Esophagus muscularis mucosa (tissue), 4 donors: ENCODE data around the gene SNX11. TPM values are rescaled to one million over a fixed set of nuclear protein-coding genes. Genes with fewer than 3 reads are reported as not detected.

ENCODE experiments used
- DNase-seq: peaks from one replicate; pipeline ENCODE4 v3.0.0-alpha.2; 2017; ENCODE audit errors: extremely low spot score
- H3K27ac ChIP-seq, 4 donors: fragments of 200-600 bp; sonication (generic); replicated peaks in 1 of 4; 1 replicate in 3 of 4; 2 replicates in 1 of 4; pipeline ENCODE4 v1.5.1; 2016 to 2019; ENCODE audit warnings: mild to moderate bottlenecking in 1 of 4
- H3K27me3 ChIP-seq, 4 donors: fragments of 200-600 bp; sonication (generic); one replicate each; pipeline versions ENCODE4 v1.5.1 to v1.6.0; 2016 to 2019
- H3K36me3 ChIP-seq, 4 donors: fragments of 200-600 bp; sonication (generic); one replicate each; pipeline ENCODE4 v1.5.1; 2016 to 2019
- H3K4me1 ChIP-seq, 4 donors: fragments of 200-600 bp; sonication (generic); one replicate each; pipeline ENCODE4 v1.5.1; 2016 to 2019
- H3K4me3 ChIP-seq, 4 donors: fragments of 200-600 bp; sonication (generic); 1 replicate in 2 of 4; 2 replicates in 2 of 4; pipeline ENCODE4 v1.5.1; 2016 to 2019; ENCODE audit warnings: mild to moderate bottlenecking in 4 of 4, moderate library complexity in 1 of 4
- H3K9me3 ChIP-seq, 4 donors: fragments of 200-600 bp; sonication (generic); 1 replicate in 3 of 4; 2 replicates in 1 of 4; pipeline ENCODE4 v1.5.1; 2016 to 2019
- EP300 ChIP-seq: sonication (generic); formaldehyde crosslinking; IDR thresholded peaks from one replicate; pipeline ENCODE4 v1.6.1; 2017; ENCODE audit warnings: antibody characterized with exemption
- POLR2A ChIP-seq: fragments of 450-650 bp; IDR thresholded peaks from one replicate; pipeline ENCODE4 v1.6.1; 2017; ENCODE audit warnings: antibody characterized with exemption, moderate library complexity, mild to moderate bottlenecking, low read depth
- POLR2AphosphoS5 ChIP-seq, 2 donors: sonication (generic); formaldehyde crosslinking; IDR thresholded peaks; one replicate each; pipeline ENCODE4 v1.6.1; 2017; ENCODE audit warnings: antibody characterized with exemption in 2 of 2
- WGBS: methylation state at CpG from one replicate; pipeline ENCODE4 v1.1.5; 2018; 5-methylcytosine and 5-hydroxymethylcytosine counted together
- intact Hi-C: fragments of 100-400 bp; cut with DNase I; formaldehyde crosslinking; loops from one replicate; pipeline ENCODE4 v1.15.1; 2023
- total RNA-seq, 4 donors: library from RNA; depleted of rRNA; stranded (reverse); fragments of >200 nt; gene quantifications; one replicate each; pipeline versions ENCODE4 v1.1.0 to v1.2.1, GENCODE V29; 2016
- TF ChIP-seq, protein P1 (sequence below), 3 experiments: fragments of 200-600 bp in 2 of 3; fragments of 450-650 bp in 1 of 3; sonication (generic) in 2 of 3; IDR thresholded peaks; one replicate each; pipeline ENCODE4 v1.5.1; 2017 to 2019; ENCODE audit warnings: antibody characterized with exemption in 3 of 3, mild to moderate bottlenecking in 2 of 3, moderate library complexity in 1 of 3

SNX11 gene
- total RNA-seq, 4 donors from 2014 or later, result 16.1 to 22.0 (median 20.3) TPM

DNA sequence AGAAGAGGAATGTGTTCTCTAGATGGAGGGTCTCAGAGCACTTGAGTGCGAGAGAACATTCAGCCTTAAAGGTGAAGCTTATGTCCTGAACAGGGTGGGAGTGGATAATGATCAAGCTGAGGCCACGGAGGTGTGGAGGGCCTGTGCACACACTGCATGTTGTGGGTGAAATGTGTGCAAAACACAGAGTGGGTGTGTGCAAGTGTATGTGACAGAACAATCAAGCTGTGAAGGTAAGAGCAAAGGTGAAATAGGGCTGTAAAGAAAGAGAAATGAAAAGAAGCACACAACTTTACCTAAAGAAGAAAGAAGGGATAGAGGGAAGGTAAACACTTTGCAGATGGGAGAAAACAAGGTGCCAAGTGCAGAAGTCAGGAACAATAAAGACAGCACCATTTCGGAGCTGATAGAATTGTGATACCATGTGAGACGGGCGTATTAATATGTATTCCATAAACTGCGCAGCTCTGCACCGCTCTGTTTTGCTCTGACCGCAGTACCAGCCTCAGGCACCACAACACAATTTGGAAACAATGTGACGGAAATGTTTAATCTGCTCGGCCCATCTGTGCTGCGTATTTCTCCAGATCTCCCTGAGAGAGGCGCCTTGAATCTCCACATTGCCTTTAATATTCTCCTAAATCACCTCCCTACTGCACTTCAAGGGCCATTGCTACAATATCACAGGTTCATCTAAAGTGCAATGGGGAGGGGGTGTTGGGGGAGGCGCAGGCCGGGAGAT is 40.6 kb downstream of the SNX11 start:
- intact Hi-C loops, result no loop called here
- WGBS, result 59% methylated on average over 14 of the region's 14 CpGs
- Histone ChIP-seq H3K9me3 (no peaks in the 10 kb centered on the region), H3K27me3 (peaks cover 0 to 90% (median 15%) of the 10 kb centered on the region in 4 donors), H3K4me3 (no peak overlapping the region), H3K4me1 (no peaks in the 10 kb centered on the region), H3K36me3 (no peaks in the 10 kb centered on the region), H3K27ac (no peak overlapping the region)
- DNase-seq, result no peak
- TF ChIP-seq EP300, result no peak
- TF ChIP-seq, protein P1, sequence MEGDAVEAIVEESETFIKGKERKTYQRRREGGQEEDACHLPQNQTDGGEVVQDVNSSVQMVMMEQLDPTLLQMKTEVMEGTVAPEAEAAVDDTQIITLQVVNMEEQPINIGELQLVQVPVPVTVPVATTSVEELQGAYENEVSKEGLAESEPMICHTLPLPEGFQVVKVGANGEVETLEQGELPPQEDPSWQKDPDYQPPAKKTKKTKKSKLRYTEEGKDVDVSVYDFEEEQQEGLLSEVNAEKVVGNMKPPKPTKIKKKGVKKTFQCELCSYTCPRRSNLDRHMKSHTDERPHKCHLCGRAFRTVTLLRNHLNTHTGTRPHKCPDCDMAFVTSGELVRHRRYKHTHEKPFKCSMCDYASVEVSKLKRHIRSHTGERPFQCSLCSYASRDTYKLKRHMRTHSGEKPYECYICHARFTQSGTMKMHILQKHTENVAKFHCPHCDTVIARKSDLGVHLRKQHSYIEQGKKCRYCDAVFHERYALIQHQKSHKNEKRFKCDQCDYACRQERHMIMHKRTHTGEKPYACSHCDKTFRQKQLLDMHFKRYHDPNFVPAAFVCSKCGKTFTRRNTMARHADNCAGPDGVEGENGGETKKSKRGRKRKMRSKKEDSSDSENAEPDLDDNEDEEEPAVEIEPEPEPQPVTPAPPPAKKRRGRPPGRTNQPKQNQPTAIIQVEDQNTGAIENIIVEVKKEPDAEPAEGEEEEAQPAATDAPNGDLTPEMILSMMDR (IDR thresholded peaks at IDR 0.05), result no peak
- no peak for TF ChIP-seq POLR2AphosphoS5 (IDR thresholded peaks at IDR 0.05)
- no peak for TF ChIP-seq POLR2A

DNA sequence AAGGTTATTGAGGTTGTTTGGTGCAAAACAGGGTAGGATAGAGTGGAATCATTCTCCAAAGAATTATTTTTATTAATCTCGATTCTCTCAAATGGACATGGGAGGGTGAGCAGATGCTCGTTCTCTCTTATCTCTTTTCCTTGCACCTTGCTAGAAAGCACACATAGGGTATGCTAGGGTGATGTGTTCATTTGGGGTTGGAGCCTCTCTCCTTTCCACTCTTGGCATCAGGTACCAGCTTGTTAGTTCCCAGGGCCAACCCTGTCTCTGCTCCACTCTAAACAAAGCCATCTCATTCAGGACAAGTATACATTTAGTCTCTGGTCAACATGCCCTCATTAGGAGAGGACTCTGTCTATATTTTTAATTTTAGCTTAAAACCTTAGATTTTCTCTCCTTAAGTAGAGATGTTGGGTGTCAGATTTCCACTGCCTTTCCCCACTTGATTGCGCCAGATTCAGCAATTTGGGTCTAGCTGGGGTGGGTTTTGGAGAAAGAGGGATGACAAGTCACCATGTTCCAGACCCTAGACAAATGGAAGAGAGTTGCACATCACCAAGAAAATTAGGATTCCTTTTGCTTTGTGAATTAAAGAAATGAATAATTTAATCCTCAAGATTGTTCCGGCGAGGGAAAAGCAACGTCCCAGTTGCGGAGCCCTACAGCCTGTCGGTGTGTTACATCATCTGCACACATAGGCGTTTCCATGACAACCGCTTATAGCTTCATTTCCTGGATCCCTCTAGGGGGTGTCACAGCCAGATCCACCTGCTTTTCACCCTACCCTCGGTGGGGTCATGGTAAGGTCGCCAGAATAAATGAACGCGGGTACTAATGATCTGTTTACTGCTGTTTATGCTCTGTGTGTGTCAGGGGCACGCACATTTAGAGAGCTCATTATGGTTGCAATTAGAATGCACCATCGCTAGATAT is 41.6 kb downstream of the SNX11 start:
- Histone ChIP-seq H3K27ac (no peak overlapping the region), H3K36me3 (no peaks in the 10 kb centered on the region), H3K9me3 (no peaks in the 10 kb centered on the region), H3K27me3 (peaks cover 0 to 90% (median 14%) of the 10 kb centered on the region in 4 donors), H3K4me3 (no peak overlapping the region), H3K4me1 (no peaks in the 10 kb centered on the region)
- intact Hi-C loops, result no loop called here
- no peak for DNase-seq
- TF ChIP-seq POLR2A (no peak), POLR2AphosphoS5 (IDR thresholded peaks at IDR 0.05) (no peak), EP300 (no peak)
- TF ChIP-seq, protein P1 (IDR thresholded peaks at IDR 0.05), result no peak
- 45% methylated on average over 16 of the region's 16 CpGs for WGBS

DNA sequence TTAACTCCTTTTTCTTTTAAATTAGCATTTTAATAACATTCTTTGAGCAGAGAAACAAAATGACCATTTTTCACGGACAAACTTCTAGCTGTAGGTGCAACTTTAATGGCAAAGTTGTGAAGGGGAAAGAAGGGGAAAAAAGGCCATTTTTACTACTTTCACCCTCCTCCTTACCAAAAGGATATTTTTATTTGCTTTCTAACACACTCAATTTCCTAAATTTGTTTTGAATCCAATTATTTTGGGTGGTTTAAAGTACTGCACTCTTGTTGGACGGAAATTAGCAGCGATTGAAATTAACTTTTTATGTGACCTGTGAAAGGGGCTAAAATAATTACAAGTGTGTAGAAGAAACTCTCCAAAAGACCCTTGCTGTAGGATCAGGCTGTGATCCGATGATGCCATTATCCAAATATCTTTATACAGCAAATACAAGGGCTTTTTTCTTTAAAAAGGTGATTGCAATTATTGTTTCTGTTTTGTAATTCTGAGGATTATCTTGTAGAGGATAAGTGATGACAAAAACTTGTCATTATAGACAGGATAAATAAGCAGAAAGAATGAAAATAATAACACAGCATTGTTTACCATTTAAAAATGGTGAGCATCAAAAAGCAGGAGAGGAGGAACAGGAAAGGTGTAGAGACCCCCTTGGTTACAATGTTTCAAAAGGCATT is 42.4 kb downstream of the SNX11 start:
- no peak for DNase-seq
- intact Hi-C loops, result no loop called here
- no peaks in the 10 kb centered on the region for H3K36me3 ChIP-seq
- no peaks in the 10 kb centered on the region for H3K4me1 ChIP-seq
- TF ChIP-seq, protein P1 (IDR thresholded peaks at IDR 0.05), result no peak
- TF ChIP-seq EP300 (no peak), POLR2AphosphoS5 (IDR thresholded peaks at IDR 0.05) (no peak), POLR2A (no peak)
- H3K9me3 ChIP-seq, result no peaks in the 10 kb centered on the region
- WGBS, result 79% methylated on average over 4 of the region's 4 CpGs
- H3K27me3 ChIP-seq, result peaks cover 0 to 92% (median 14%) of the 10 kb centered on the region in 4 donors
- no peak overlapping the region for H3K4me3 ChIP-seq
- no peak overlapping the region for H3K27ac ChIP-seq

DNA sequence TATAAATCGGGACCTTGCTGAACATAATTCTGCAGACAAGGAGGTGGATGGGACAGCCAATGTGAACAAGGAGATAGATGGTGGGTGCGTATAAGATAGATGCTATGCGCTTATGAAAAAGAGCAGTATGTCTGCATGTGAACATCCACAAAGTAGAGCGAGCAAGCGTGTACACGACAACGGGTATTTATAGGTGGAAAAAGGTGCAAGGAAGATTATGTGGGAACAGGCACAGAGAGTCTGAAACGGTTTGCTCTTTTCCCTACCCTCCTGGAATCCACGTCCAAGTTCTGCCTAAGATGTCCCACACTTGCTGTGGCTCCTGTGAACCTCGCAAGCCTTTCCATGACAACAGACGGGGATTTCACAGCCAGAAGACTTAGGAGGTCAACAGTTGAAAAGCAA is 43.0 kb downstream of the SNX11 start:
- TF ChIP-seq EP300 (no peak), POLR2A (no peak), POLR2AphosphoS5 (IDR thresholded peaks at IDR 0.05) (no peak)
- TF ChIP-seq, protein P1 (IDR thresholded peaks at IDR 0.05), result no peak
- intact Hi-C loops, result no loop called here
- Histone ChIP-seq H3K9me3 (no peaks in the 10 kb centered on the region), H3K27me3 (peaks cover 0 to 92% (median 15%) of the 10 kb centered on the region in 4 donors), H3K27ac (no peak overlapping the region), H3K4me3 (no peak overlapping the region), H3K36me3 (no peaks in the 10 kb centered on the region), H3K4me1 (no peaks in the 10 kb centered on the region)
- 49% methylated on average over 11 of the region's 11 CpGs for WGBS
- no peak for DNase-seq
